Stimulated activated CD4-positive, alpha-beta T cell treated with anti-CD3 and anti-CD28 coated beads, TNF-alpha, amount 100 ng/mL, for 1 hour (primary cell): ENCODE data around the gene DLL1.
"Not testable (repeated sequence)": the region's sequence is repeated elsewhere in the genome, so short reads cannot be mapped to it uniquely, and the experiment has no call there.

Experiments
- DNase-seq, 3 donors: peaks; one replicate each; pipeline ENCODE4 v3.0.0-alpha.2; 2020; ENCODE audit warnings: low read depth in 3 of 3, low spot score in 1 of 3

The DLL1 gene

DNA sequence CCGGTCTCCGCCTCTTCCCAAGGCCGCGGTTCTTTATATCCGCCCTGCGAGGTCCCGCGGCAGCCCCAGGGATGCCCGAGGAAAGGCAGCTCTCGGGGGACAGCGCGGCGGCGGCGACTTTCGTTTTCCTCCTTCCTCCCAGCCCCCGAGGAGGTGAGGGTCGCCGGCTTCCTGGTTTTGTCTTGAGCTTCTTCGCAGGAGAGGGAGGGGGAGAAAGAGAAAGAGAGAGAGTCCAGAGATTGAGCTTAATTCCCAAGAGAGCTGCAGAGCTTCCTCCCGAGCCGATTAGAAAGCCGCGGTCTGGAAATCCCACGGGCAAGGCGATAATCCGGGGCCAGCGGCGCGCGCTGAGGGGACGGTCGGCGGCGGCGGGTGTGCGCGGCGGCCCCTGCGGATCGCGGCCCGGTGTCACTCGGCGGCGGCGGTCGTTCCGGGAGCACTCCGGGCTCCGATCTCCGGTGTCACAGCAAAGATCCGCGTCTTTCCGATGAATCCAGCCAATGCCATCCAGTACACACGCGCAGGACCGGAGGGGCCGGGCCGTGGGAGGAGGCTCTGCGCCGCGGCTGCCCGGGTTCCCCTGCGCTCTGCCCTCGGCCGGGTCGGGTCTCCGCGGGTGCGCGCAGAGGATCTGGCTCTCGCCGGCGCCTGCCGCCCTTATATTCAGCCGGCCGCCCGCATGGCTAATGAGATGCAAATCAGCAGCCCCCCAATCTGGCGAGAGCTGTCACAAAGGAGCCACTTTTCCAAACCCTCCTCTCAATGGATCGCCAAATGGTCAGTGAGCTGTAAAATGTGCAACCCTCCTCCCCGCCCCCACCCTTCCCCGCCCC lies at the start of gene DLL1:
Gene DLL1, minus strand, starts transcription at position 783 of the 833 bp plus-strand sequence. CDS start 939 bp downstream, outside the sequence.
- no peak for DNase-seq

GRCh38 chr6:170335199-170335598 lies 44.3 kb upstream of the DLL1 start:
- not testable (repeated sequence) for DNase-seq

- DNase-seq = no peak
These were observed 38.4 kb upstream of the DLL1 start for GRCh38 chr6:170329321-170329720.

- no peak for DNase-seq
These were observed 26.8 kb upstream of the DLL1 start for GRCh38 chr6:170317718-170318117.

- DNase-seq = no peak
These were observed 26.2 kb upstream of the DLL1 start for GRCh38 chr6:170317076-170317475.

DNA sequence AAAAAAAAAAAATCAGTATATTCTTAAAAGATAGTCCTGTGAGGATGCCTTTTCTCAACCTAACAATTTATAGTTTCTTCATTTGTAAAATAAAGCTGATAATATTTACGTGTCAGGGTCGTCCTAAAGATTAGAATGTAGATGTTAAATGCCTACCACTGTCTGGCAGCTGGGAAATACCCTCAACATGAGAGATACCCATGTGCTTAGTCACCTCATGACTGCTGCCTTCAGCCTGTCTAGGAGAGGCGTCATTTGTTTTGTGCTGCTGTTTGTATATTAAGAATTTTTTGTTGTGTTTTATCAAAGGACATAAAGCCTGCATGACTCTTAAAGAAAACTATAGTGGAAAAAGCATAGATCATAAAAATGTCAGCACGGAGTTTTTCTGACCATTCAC lies 25.2 kb upstream of the DLL1 start:
- no peak for DNase-seq

- DNase-seq = no peak
These were observed 24.1 kb upstream of the DLL1 start for GRCh38 chr6:170314983-170315382.

GRCh38 chr6:170313716-170314295 lies 22.9 kb upstream of the DLL1 start:
- no peak for DNase-seq

- no peak for DNase-seq
These were observed 22.0 kb upstream of the DLL1 start for GRCh38 chr6:170312876-170313275.

DNA sequence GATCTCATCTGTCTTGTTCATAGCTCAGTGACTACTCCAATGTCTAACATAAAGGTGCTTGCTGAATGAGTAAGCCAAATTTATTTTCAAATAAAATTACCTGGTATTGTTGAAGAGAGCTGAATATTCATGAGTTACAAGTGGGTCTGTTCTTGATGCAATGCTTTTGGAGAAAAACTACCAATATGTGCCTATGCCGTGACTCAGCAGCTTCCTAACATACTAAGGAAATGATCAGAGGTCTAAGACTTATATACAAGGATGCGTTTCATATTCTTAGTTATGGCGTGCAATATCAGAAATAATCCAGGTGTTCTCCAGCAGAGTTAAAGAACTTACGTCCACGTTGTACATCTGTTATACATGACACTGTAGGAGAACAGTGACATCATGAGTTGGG lies 20.8 kb upstream of the DLL1 start:
- DNase-seq = no peak

DNA sequence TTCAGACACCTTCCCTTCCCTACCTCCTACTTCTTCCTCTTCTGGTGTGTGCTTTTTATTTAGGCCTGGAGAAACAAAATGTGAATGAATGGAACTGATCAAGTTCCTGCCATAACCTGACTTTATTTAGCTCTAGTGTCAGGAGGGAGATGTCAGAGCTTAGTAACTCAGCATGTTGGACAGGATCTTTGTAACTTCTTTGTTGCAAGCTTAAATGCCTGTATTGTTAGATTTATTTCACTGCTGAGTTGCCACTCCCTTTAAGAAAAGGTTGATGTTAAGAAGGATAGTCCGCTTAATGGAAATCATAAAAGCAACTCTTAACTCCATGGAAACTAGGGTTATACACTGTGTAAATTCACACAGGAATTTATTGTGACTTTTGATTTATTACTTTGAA lies 17.9 kb upstream of the DLL1 start:
- DNase-seq = no peak

DNA sequence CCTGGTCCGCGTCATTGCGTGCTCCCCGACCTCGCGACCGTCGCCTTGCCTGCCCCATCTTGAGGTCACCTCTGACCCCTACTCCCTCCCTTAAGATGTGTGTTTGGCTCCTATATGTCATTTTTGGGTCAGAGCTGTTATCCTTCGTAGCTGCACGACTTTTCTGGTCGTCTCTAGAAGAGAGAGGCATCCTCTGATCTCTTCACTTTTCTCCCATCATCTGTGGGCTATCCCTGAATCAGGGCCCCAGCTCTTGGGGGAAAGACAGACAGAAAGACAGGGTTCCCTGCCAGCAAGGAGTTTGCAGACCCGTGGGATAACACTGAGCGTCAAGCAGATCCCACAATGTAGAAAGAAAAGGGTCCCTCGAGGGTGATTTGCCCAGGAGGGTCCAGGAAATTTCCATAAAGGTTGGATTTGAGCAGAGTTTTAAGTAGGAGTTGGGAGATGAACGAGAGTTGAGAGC lies 16.2 kb upstream of the DLL1 start:
- no peak for DNase-seq

GRCh38 chr6:170306324-170307079 lies 15.6 kb upstream of the DLL1 start, which contains the start of gene FAM120B:
Gene FAM120B, plus strand, starts transcription at chr6:170306758. Its CDS starts 10,633 bp downstream, at chr6:170317391.
- DNase-seq = peak; percentile 89 to 92 (median 89)

GRCh38 chr6:170305805-170306323 lies 15.0 kb upstream of the DLL1 start:
- DNase-seq = no peak

DNA sequence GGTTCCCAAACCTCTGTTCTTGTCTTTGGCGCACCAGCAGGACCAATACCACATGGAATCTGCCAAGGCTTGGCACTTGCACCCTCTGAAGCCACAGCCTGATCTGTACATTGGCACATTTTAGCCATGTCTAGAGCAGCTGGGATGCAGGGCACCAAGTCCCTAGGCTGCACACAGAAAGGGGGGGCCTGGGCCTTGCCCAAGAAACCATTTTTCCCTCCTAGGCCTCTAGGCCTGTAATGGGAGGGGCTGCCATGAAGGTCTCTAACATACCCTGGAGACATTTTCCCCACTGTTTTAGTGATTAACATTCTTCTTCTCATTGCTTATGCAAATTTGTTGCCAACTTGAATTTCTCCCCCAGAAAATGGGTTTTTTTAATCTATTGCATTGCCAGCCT lies 10.3 kb upstream of the DLL1 start:
- DNase-seq = no peak

DNA sequence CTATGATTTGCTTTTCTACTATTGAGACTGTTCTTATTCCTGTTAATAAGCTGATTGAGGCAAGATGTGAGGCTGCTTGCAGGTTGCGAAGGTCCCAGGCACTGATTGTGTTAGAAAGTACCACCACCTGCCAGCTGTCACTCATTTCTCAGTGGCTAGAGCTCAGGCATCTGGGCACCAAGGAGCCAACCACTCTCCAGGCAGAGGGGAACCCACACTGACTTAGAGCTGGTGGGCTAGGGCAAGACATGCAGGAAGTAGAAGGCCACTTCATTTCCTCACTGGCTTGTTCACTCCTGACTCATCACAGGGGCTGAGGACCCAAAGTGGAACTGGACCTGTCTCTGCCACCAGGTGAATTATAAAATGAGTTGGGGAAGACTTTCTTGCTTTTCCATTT lies 7.8 kb upstream of the DLL1 start:
- no peak for DNase-seq

DNA sequence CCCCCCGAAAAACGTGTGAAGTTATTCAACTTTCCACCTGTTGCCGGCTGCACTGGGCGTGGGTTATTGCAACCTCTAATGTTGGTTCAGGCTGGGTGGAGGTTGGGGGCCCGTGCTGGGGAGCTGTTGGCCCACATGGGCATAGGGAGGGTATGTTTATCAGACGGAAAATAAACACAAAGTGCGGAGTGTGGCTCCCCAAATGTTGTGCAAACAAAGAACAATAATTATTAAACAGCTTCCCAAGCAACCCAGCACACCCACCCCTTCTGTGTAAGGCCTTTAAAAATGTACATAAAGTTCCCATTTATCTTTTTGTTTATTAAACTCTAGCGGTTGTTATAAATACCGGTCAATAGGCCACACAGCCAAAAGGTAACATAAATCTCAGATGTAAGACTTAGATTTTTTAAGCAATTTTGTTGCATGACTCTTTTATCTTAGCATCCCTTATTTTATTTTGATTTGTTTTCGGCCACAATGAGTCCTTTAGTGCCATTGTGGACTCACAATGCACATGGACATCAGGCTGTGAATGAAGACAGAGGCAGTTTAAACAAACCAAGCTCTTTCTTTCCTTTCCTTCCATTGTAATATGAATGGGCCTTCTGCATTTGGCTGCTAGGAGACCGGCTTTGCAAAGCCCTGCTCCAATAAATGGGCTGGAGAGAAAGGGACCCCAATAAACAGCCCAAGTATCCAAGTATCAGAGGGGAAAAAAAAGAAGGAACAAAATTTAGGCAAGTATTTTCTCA lies 6.9 kb upstream of the DLL1 start:
- no peak for DNase-seq

DNA sequence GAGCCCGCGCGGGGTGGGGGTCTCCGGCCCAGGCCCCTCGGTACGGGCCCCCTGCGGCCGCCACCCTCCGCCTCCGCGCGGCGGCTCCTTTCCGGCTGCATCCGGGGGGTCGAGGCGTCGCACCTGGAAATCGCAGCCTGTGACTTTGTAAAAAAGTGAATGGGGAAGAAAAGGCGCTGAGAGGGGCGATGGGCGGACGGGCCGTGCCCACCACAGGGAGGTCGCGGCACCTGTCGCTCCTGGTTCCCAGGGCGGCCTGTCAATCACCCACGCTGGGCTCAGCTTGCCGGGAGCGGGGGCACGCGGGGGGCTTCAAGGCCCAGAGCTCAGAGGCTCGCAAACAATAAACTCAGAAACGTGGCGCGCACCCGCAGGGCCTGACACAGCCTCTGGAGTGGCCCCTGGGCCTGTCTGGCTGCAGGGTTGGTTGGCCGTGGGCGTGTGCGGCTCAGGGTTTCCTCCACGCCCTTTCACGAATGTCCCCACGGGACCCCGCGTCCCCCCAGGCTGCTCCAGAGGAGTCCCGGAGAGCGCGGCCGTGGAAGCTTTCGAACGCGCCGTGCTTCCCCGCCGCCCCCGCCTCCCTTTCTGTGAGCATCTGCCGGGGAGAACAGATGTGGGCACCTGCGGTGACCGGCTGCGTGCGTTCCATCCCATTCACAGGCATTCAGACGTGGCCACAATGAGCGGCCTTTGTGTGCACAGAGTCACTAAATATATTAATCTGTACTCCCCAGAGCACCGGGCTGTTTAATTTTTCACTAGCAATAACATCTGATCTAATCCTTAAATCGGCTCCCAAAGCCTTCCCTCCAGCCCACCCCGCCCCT lies 6.1 kb upstream of the DLL1 start:
- DNase-seq = no peak

GRCh38 chr6:170296423-170296745 lies 5.5 kb upstream of the DLL1 start:
- DNase-seq = no peak
